K562 (cell line): ENCODE measurements around the gene FASTK. TPM values are rescaled to one million over a fixed set of nuclear protein-coding genes. Genes with fewer than 3 reads are reported as not detected.

Experiments used
- CBX2 ChIP-seq: fragments of 200-600 bp; sonication (generic); IDR thresholded peaks from one replicate; pipeline ENCODE4 v1.6.1; 2012; ENCODE audit warnings: mild to moderate bottlenecking, low read length, inconsistent platforms; ENCODE audit not compliant: insufficient read depth, poor library complexity, severe bottlenecking
- CBX5 ChIP-seq: IDR thresholded peaks from 2 replicates; pipeline ENCODE4 v1.6.1; 2014; ENCODE audit warnings: low read depth, borderline replicate concordance
- DACH1 ChIP-seq: fragments of 450-650 bp; IDR thresholded peaks from 2 replicates; pipeline ENCODE4 v1.6.1; 2018; ENCODE audit not compliant: partially characterized antibody
- ETV5 ChIP-seq: sonication (generic); formaldehyde crosslinking; IDR thresholded peaks from 2 replicates; pipeline ENCODE4 v1.4.0; 2020; ENCODE audit warnings: low read depth, mild to moderate bottlenecking, missing genetic modification reagents
- FOXA3 ChIP-seq, 2 experiments: fragments of 450-650 bp in 1 of 2; sonication (generic) in 1 of 2; formaldehyde crosslinking; IDR thresholded peaks in 1 of 2; conservative IDR thresholded peaks in 1 of 2; 2 replicates each; pipeline versions ENCODE4 v1.4.0 to v1.8.0; 2020 to 2022; ENCODE audit warnings: mild to moderate bottlenecking in 2 of 2, missing genetic modification reagents in 1 of 2
- HCFC1 ChIP-seq: IDR thresholded peaks from 2 replicates; pipeline ENCODE4 v1.6.1; 2012; ENCODE audit warnings: low read depth, low read length, improper control_type of control experiment
- HDAC6 ChIP-seq: IDR thresholded peaks from 2 replicates; pipeline ENCODE4 v1.6.1; 2012; ENCODE audit warnings: low read depth, mild to moderate bottlenecking, control low read depth, inconsistent platforms, low read length, moderate library complexity
- HMGN3 ChIP-seq: IDR thresholded peaks from 2 replicates; pipeline ENCODE4 v1.6.1; 2011; ENCODE audit warnings: borderline replicate concordance, low read depth, mild to moderate bottlenecking, mixed read lengths, low read length; ENCODE audit not compliant: insufficient read length; ENCODE audit errors: extremely low read depth
- KDM4B ChIP-seq, 2 experiments: fragments of 450-650 bp in 1 of 2; sonication (generic) in 1 of 2; IDR thresholded peaks; 2 replicates each; pipeline ENCODE4 v1.6.1; 2016 to 2017; ENCODE audit warnings: borderline replicate concordance in 2 of 2, antibody characterized with exemption in 1 of 2, low read depth in 1 of 2, mild to moderate bottlenecking in 1 of 2
- KDM5B ChIP-seq: fragments of 200-600 bp; sonication (generic); IDR thresholded peaks from 2 replicates; pipeline ENCODE4 v1.6.1; 2012; ENCODE audit warnings: low read depth, mild to moderate bottlenecking, moderate library complexity, low read length, control low read depth, inconsistent platforms; ENCODE audit not compliant: insufficient replicate concordance
- PHB2 ChIP-seq: fragments of 450-650 bp; IDR thresholded peaks from 2 replicates; pipeline ENCODE4 v1.6.1; 2017; ENCODE audit warnings: low read depth
- PTBP1 ChIP-seq: fragments of 200-400 bp; formaldehyde crosslinking; IDR thresholded peaks from 2 replicates; pipeline ENCODE4 v1.6.1; 2017; ENCODE audit warnings: low read depth, low read length
- SRSF3 ChIP-seq: fragments of 200-400 bp; formaldehyde crosslinking; IDR thresholded peaks from 2 replicates; pipeline ENCODE4 v1.6.1; 2016; ENCODE audit warnings: mild to moderate bottlenecking, low read length, moderate library complexity; ENCODE audit not compliant: insufficient read depth
- TCF7L2 ChIP-seq: fragments of 150-350 bp; IDR thresholded peaks from 2 replicates; pipeline ENCODE4 v1.6.1; 2016; ENCODE audit warnings: low read depth, mild to moderate bottlenecking, low read length, moderate library complexity
- TFAP4 ChIP-seq: sonication (generic); formaldehyde crosslinking; IDR thresholded peaks from 2 replicates; pipeline ENCODE4 v1.8.0; 2022; ENCODE audit warnings: missing genetic modification reagents, mild to moderate bottlenecking, moderate library complexity, borderline replicate concordance
- ZEB2 ChIP-seq: fragments of 450-650 bp; IDR thresholded peaks from 2 replicates; pipeline ENCODE4 v1.6.1; 2016
- ZFP91 ChIP-seq: sonication (generic); formaldehyde crosslinking; IDR thresholded peaks from 2 replicates; pipeline ENCODE4 v1.8.0; 2022; ENCODE audit warnings: mild to moderate bottlenecking, missing genetic modification reagents
- ZKSCAN8 ChIP-seq: fragments of 200-800 bp; sonication (Bioruptor generic); IDR thresholded peaks from 2 replicates; pipeline ENCODE4 v1.6.1; 2016; ENCODE audit warnings: missing genetic modification characterization, missing compliant biosample characterization
- ZNF512 ChIP-seq: IDR thresholded peaks from 2 replicates; pipeline ENCODE4 v1.6.1; 2016; ENCODE audit warnings: missing genetic modification characterization, missing compliant biosample characterization
- ZNF76 ChIP-seq: fragments of 250-450 bp; sonication (Bioruptor Pico); IDR thresholded peaks from 2 replicates; pipeline ENCODE4 v1.4.0; 2020; ENCODE audit warnings: mild to moderate bottlenecking, moderate library complexity, borderline replicate concordance
- polyA plus RNA-seq, 8 experiments: library from polyadenylated mRNA; depleted of rRNA in 4 of 8; stranded (reverse) in 5 of 8; unstranded in 3 of 8; fragments of >200 nt; fragmentation: Nextera tagmentation in 2 of 8; fragmentation: Illumina TruSeq in 1 of 8; extraction: Ambion mirVana in 2 of 8; extraction: Trizol in 1 of 8; gene quantifications; 2 replicates each; pipeline versions ENCODE4 v1.2.1 to v1.2.3, GENCODE V29; 2011 to 2014; ENCODE audit warnings: inconsistent platforms in 1 of 8, missing spikeins in 1 of 8
- total RNA-seq, 7 experiments: library from RNA; depleted of rRNA in 6 of 7; stranded (reverse); fragments of >200 nt in 6 of 7; fragmentation: Illumina TruSeq in 2 of 7; extraction: Trizol in 2 of 7; gene quantifications; 2 replicates each; pipeline versions ENCODE4 v1.2.1 to v1.2.3, GENCODE V29; 2011 to 2021; ENCODE audit warnings: low replicate concordance in 1 of 7
- TF ChIP-seq, protein P1 (sequence below): fragments of 450-650 bp; conservative IDR thresholded peaks from 2 replicates; pipeline ENCODE4 v1.6.1; 2016; ENCODE audit warnings: missing genetic modification characterization, low read depth, mild to moderate bottlenecking, missing compliant biosample characterization, moderate library complexity

FASTK gene
- total and polyA plus RNA-seq, 9 of the 15 experiments (the other 6 are each of a cell fraction or from before 2014, with no cell fraction given), result 0.51 to 150 (median 48.2) TPM

DNA sequence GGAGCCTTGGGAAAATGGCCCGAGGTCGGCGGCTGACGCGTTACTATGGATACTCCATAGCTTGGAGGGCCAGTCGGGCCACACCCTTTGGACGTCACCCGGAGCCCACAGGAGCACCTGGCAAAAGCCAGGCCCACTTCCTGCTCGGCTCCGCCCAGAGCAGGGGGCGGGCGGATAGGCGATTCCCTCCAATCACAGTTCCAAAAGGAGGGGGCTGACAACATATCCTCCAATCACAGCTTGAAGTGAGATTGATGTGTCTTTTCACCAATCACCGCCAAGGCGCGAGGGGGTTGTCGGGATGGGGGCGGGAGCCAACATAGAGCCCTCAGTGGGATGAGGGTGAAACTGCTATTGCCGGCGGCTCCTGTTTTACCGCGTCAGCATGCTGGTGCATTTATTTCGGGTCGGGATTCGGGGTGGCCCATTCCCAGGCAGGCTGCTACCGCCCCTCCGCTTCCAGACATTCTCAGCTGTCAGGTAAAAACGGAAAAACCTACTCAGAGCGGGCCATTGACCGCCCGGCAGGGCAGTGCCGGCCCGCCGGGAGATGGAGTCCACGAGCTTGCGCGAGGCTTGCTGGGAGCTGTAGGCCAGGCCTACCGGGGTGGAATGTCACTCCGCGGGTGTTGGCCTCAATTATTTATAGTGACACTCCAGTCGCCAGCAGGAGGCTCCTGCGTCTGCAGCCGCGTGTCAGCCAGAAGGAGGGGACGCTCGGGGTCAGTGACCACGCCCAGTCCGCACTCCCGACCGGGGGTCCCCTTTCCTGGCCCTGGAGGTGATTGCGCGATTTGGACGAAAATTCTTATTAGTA, 52.3 kb downstream of the FASTK start, which contains the start of gene ABCB8 (continued):
- peak; percentile 83 for TF ChIP-seq ZNF76 (CRISPR knock-in tag)
- TF ChIP-seq HCFC1, result peak; percentile 96
- TF ChIP-seq ZFP91 (CRISPR knock-in tag), result peak; percentile 64; the same call in 1 of the 2 replicates
- no peak for TF ChIP-seq CBX5
- TF ChIP-seq HDAC6, result no peak
- TF ChIP-seq ZNF512 (tag), result no peak
- peak; percentile 87 for TF ChIP-seq KDM5B
- TF ChIP-seq CBX2, result no peak
- no peak for TF ChIP-seq ZKSCAN8 (CRISPR knock-in tag)
- no peak for TF ChIP-seq SRSF3
- TF ChIP-seq ZEB2, result 0 out of 2 replicates have a peak, but pooled peaks have one; percentile 11
- no peak for TF ChIP-seq TCF7L2
- 0 out of 2 replicates have a peak, but pooled peaks have one; percentile 44 for TF ChIP-seq PHB2
- TF ChIP-seq PTBP1, result no peak
- TF ChIP-seq, protein P1, sequence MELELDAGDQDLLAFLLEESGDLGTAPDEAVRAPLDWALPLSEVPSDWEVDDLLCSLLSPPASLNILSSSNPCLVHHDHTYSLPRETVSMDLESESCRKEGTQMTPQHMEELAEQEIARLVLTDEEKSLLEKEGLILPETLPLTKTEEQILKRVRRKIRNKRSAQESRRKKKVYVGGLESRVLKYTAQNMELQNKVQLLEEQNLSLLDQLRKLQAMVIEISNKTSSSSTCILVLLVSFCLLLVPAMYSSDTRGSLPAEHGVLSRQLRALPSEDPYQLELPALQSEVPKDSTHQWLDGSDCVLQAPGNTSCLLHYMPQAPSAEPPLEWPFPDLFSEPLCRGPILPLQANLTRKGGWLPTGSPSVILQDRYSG (tag), result peak; percentile 62; the same call in 1 of the 2 replicates
- peak; percentile 38 for TF ChIP-seq DACH1
- TF ChIP-seq HMGN3, result peak; percentile 88
- no peak for TF ChIP-seq FOXA3 (CRISPR knock-in tag; conservative IDR thresholded peaks at IDR 0.05 in 1 of 2, IDR thresholded peaks at IDR 0.05 in 1 of 2)
- peak in 1 of 2 experiments; percentile 60; a peak in 1 of 4 replicates for TF ChIP-seq KDM4B (IDR thresholded peaks at IDR 0.05; ENCODE audit: borderline replicate concordance in 2 of 2, low read depth in 1 of 2)
- TF ChIP-seq ETV5 (CRISPR knock-in tag), result peak; percentile 64; the same call in 1 of the 2 replicates
- peak; percentile 87 for TF ChIP-seq TFAP4
